Adrenal gland (tissue), 5 donors: Measurements from ENCODE around the gene PDGFRA.

ENCODE experiments used
- POLR2A ChIP-seq, 2 donors: fragments of 450-650 bp; IDR thresholded peaks; one replicate each; pipeline ENCODE4 v1.6.1; 2017; ENCODE audit warnings: antibody characterized with exemption in 2 of 2, mild to moderate bottlenecking in 2 of 2, moderate library complexity in 1 of 2
- TF ChIP-seq, protein P1 (sequence below), 6 experiments: fragments of 450-650 bp in 4 of 6; fragments of 200-600 bp in 2 of 6; sonication (generic) in 1 of 6; IDR thresholded peaks; 1 replicate in 5 of 6; 2 replicates in 1 of 6; pipeline versions ENCODE4 v1.5.1 to v1.8.0; 2016 to 2021; ENCODE audit warnings: antibody characterized with exemption in 6 of 6, mild to moderate bottlenecking in 2 of 6, moderate library complexity in 1 of 6
- donor health status: DM: no; HTN: no; CAD: no.

DNA sequence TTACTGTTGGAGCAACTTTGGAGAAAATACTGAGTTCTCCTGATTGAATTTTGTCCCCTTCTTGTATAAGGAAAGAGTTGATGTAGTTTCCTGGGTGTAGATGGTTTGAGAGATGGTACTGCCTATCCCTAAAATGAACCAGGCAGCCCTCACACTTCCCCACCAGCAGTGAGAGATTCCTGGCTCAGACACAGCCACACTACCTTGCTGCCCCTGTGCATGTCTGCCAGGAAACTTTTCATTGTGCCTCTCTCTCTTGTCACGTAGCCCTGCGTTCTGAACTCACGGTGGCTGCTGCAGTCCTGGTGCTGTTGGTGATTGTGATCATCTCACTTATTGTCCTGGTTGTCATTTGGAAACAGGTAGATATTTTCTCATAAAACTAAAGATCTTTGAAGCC lies 45.2 kb downstream of the PDGFRA start:
- TF ChIP-seq, protein P1, sequence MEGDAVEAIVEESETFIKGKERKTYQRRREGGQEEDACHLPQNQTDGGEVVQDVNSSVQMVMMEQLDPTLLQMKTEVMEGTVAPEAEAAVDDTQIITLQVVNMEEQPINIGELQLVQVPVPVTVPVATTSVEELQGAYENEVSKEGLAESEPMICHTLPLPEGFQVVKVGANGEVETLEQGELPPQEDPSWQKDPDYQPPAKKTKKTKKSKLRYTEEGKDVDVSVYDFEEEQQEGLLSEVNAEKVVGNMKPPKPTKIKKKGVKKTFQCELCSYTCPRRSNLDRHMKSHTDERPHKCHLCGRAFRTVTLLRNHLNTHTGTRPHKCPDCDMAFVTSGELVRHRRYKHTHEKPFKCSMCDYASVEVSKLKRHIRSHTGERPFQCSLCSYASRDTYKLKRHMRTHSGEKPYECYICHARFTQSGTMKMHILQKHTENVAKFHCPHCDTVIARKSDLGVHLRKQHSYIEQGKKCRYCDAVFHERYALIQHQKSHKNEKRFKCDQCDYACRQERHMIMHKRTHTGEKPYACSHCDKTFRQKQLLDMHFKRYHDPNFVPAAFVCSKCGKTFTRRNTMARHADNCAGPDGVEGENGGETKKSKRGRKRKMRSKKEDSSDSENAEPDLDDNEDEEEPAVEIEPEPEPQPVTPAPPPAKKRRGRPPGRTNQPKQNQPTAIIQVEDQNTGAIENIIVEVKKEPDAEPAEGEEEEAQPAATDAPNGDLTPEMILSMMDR (IDR thresholded peaks at IDR 0.05): no peak
- TF ChIP-seq POLR2A (IDR thresholded peaks at IDR 0.05): no peak
